Measurements from ENCODE around the gene MPO. TPM values are rescaled to one million over a fixed set of nuclear protein-coding genes. Genes with fewer than 3 reads are reported as not detected.

Gene MPO, protein sequence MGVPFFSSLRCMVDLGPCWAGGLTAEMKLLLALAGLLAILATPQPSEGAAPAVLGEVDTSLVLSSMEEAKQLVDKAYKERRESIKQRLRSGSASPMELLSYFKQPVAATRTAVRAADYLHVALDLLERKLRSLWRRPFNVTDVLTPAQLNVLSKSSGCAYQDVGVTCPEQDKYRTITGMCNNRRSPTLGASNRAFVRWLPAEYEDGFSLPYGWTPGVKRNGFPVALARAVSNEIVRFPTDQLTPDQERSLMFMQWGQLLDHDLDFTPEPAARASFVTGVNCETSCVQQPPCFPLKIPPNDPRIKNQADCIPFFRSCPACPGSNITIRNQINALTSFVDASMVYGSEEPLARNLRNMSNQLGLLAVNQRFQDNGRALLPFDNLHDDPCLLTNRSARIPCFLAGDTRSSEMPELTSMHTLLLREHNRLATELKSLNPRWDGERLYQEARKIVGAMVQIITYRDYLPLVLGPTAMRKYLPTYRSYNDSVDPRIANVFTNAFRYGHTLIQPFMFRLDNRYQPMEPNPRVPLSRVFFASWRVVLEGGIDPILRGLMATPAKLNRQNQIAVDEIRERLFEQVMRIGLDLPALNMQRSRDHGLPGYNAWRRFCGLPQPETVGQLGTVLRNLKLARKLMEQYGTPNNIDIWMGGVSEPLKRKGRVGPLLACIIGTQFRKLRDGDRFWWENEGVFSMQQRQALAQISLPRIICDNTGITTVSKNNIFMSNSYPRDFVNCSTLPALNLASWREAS
- not detected in 2 replicates for total RNA-seq
- long read RNA-seq, partial matches to known transcripts = 1 of 1 reads
- long read RNA-seq, other reads (novel, unspliced or antisense) = 0 of 1 reads

DNA sequence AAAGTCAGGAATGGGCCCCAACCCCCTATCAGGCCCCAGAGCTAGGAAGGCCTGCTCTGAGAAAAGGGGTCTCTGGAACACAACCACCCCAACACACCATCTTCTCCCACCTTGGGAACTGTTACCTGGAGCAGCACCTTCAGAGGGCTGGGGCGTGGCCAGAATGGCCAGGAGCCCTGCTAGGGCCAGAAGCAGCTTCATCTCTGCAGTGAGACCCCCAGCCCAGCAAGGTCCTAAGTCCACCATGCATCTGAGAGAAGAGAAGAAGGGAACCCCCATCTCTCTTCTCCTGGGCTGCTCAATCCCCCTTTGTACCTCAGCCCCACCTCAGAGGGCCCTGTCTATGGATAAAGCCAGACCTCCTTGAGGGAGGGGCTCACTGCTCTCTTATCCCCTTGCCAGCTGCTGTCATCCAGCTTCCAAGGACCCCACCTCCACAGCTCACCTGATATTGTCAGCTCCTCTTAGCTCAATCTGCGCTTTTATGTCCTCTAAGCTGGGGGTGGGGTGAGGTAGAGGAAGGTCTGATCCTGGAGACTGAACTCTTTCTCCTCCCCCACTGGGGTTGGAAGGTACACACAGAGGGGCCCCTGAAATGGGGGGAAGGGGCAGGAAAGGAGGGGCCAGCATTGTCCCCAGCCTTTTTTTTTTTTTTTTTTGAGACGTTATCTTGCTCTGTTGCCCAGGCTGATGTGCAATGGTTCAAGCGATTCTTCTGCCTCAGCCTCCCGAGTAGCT lies at the start of gene MPO:
MPO (minus strand) TSS at position 456 of the 738 bp plus-strand sequence; CDS start at position 279, 177 bp downstream.
- DNase-seq (ENCODE audit: low spot score, unreplicated experiment) = no peak
- no peaks in the 10 kb centered on the region for H3K36me3 Mint-ChIP-seq (ENCODE audit: insufficient read depth)
- peaks cover 43% of the 10 kb centered on the region for H3K27me3 Mint-ChIP-seq
- no peak within 1 kb of the TSS for H3K27ac Mint-ChIP-seq
- no peak within 1 kb of the TSS for H3K4me3 Mint-ChIP-seq (ENCODE audit: low read depth)
- H3K9me3 Mint-ChIP-seq (ENCODE audit: low read depth) = no peaks in the 10 kb centered on the region
- TF ChIP-seq, protein P1, sequence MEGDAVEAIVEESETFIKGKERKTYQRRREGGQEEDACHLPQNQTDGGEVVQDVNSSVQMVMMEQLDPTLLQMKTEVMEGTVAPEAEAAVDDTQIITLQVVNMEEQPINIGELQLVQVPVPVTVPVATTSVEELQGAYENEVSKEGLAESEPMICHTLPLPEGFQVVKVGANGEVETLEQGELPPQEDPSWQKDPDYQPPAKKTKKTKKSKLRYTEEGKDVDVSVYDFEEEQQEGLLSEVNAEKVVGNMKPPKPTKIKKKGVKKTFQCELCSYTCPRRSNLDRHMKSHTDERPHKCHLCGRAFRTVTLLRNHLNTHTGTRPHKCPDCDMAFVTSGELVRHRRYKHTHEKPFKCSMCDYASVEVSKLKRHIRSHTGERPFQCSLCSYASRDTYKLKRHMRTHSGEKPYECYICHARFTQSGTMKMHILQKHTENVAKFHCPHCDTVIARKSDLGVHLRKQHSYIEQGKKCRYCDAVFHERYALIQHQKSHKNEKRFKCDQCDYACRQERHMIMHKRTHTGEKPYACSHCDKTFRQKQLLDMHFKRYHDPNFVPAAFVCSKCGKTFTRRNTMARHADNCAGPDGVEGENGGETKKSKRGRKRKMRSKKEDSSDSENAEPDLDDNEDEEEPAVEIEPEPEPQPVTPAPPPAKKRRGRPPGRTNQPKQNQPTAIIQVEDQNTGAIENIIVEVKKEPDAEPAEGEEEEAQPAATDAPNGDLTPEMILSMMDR (IDR thresholded peaks at IDR 0.05; ENCODE audit: unreplicated experiment) = no peak
- no peaks in the 10 kb centered on the region for H3K4me1 Mint-ChIP-seq (ENCODE audit: low read depth)

DNA sequence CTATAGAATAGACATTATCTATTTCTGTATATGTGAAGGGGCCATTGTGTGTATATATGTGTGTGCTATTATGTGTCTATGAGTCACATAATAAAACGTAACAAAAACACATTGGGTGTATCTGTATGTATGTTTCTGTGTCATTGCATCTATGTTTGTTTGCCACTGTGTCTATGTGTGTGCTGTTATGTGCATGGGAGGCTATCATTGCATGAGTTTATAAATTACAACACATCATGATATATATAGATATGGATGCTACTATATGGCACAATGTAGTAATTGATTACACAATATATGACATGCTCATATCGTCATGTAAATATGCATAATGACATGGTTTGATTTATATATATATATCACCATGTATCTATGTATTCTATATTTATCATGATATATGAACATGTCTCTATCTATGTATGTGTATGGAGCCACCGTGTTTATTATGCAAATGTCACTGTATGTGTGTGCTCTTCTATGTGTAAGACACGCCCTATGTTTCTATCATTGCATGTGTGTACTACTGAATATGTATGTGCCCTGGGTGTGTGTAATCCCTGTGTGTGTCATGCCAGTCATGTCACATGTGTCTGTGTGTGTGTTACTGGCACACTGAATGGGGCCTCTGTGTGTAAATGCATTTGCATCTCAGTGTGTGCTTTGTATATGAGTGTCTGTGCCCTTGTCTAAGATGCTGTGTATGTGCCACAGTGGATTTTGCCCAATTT lies 49.2 kb upstream of the MPO start:
- Mint-ChIP-seq H3K27ac (no peak overlapping the region), H3K4me1 (ENCODE audit: low read depth) (peaks cover 7% of the 10 kb centered on the region), H3K36me3 (ENCODE audit: insufficient read depth) (no peaks in the 10 kb centered on the region), H3K9me3 (ENCODE audit: low read depth) (no peaks in the 10 kb centered on the region), H3K4me3 (ENCODE audit: low read depth) (no peak overlapping the region), H3K27me3 (peaks cover 20% of the 10 kb centered on the region)
- DNase-seq (ENCODE audit: low spot score, unreplicated experiment) = no peak
- TF ChIP-seq, protein P1 (IDR thresholded peaks at IDR 0.05; ENCODE audit: unreplicated experiment) = no peak

DNA sequence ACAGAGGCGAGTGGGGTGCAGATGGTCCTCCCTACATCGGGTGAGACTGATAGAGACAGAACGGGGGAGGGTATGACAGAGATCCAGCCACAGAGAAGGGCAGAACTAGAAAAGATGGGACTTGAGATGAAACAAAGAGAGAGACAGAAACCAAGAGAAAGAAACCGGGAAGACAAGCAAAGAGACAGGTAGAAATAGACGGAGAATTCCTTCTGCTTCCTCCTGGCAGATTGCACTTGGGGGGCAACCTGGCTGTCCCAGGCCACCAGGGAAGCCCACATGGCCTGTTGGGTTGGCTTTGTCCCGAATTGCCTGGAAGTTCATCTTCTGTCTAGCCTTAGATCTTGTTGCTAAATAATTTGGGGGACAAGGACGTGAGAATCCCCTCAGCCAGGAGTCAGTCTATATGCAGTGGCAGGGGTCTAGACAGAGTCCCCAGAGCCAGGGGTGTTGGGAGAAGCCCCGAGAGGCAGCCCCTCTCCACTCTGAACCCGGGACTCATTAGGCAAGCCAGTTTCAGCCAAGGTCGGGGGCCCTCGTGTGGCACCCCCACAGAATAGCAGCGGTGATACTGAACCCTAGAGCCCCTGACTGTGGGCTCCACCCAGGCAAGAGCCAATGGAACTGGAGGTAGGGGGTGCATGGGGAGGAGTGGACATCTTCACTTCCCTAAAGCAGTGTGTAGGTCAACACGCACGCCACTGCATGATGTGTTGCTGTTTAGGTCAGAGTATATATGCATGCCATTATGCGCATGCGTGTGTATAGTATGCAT lies 48.5 kb upstream of the MPO start:
- TF ChIP-seq, protein P1 (IDR thresholded peaks at IDR 0.05; ENCODE audit: unreplicated experiment) = no peak
- DNase-seq (ENCODE audit: low spot score, unreplicated experiment) = no peak
- no peaks in the 10 kb centered on the region for H3K36me3 Mint-ChIP-seq (ENCODE audit: insufficient read depth)
- H3K4me3 Mint-ChIP-seq (ENCODE audit: low read depth) = no peak overlapping the region
- no peak overlapping the region for H3K27ac Mint-ChIP-seq
- peaks cover 20% of the 10 kb centered on the region for H3K27me3 Mint-ChIP-seq
- H3K4me1 Mint-ChIP-seq (ENCODE audit: low read depth) = peaks cover 7% of the 10 kb centered on the region
- no peaks in the 10 kb centered on the region for H3K9me3 Mint-ChIP-seq (ENCODE audit: low read depth)

DNA sequence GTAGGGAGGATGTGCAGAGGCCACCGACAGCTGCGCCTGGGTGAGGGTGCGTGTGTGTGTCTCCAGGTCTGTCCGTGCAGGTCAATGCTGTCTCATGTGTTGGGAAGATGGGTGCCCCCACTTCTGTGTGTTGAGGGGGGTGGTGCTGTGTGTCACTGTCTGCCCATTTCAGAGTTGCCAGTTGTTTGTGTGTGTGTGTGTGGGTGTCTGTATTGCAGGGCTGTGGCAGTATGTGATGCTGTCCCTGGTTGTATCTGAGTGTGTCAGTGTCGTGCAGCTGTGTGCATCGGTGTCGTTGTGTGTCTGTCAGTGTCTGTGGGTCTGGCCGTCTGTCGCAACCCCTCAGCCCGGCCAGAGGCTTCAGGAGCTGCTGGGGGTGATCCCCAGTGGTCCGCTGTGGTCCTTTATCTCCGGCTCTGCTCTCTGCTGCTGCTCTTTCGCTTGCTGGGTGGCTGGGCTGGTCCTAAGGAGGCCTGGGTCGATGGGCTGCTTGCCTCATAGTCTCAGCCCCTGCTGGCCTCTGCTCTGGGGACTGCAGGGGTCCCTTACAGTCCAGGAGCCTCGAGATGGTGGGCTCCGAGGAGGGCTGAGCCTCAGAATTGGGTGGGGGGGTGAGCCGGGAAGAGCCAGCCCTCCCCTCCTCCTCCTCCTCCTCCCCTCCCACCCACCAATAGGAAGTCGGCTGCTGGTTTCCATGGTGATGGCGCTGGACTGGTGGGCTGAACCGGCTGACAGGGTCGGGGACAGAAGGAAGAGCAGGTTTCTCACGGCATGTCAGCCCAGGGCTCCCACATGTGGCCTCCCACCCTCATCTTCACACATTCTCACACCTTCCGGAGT lies 47.7 kb upstream of the MPO start, which contains the start of gene TSPOAP1:
TSPOAP1 (minus strand) TSS at position 601 of the 840 bp plus-strand sequence. CDS start 875 bp downstream, outside the sequence.
- no peak for DNase-seq (ENCODE audit: low spot score, unreplicated experiment)
- no peaks in the 10 kb centered on the region for H3K9me3 Mint-ChIP-seq (ENCODE audit: low read depth)
- H3K4me3 Mint-ChIP-seq (ENCODE audit: low read depth) = peak within 1 kb of the TSS; percentile 24
- TF ChIP-seq, protein P1 (IDR thresholded peaks at IDR 0.05; ENCODE audit: unreplicated experiment) = no peak
- no peak within 1 kb of the TSS for H3K27ac Mint-ChIP-seq
- peaks cover 10% of the 10 kb centered on the region for H3K4me1 Mint-ChIP-seq (ENCODE audit: low read depth)
- H3K27me3 Mint-ChIP-seq = peaks cover 20% of the 10 kb centered on the region
- H3K36me3 Mint-ChIP-seq (ENCODE audit: insufficient read depth) = no peaks in the 10 kb centered on the region
